Loucy (cell line): ENCODE measurements around the gene ANKRD16.

Experiments used
- EZH2phosphoT487 ChIP-seq: fragments of 200-600 bp; IDR thresholded peaks from 2 replicates; pipeline ENCODE4 v1.6.1; 2018; ENCODE audit warnings: antibody characterized with exemption, mild to moderate bottlenecking, moderate library complexity, borderline replicate concordance
- TF ChIP-seq, protein P1 (sequence below): fragments of 200-600 bp; sonication (generic); conservative IDR thresholded peaks from 2 replicates; pipeline ENCODE4 v1.5.1; 2014; ENCODE audit warnings: mild to moderate bottlenecking, antibody characterized with exemption, low read length

DNA sequence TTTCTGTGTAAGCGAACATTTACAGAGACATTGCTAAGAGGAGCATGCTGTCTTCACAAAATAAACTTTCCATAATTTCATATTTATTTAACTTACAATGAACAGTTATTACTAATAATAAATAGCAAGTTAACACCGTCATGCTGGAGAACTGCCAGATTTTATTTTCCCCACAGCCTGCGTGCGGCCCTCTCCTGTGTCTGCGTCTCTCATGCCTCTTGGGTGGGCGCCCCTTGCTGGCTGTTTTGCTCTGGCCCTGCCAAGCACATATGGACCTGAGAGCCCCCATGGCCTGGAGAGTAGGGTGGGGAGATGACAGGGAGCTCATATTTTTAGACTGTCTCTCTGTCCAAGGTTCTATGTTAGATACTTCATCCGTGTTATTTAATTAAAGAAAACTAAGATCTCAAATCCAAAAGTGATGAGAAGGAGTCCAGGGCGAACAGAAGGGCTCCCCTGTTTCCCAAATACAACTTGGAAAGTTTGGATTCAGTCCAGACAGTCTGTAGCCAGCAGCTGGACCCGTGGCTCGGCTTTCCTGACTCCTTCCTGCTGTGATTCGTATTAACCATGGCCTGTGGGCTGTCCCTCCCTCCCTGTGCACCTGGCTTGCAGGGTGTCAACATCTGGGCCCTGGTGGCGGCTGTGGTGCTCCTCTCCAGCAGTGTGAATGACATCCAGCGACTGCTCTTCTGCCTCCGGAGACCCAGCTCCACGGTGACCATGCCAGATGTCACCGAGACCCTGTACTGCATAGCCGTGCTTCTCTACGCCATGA is 20.8 kb upstream of the ANKRD16 start:
- TF ChIP-seq, protein P1, sequence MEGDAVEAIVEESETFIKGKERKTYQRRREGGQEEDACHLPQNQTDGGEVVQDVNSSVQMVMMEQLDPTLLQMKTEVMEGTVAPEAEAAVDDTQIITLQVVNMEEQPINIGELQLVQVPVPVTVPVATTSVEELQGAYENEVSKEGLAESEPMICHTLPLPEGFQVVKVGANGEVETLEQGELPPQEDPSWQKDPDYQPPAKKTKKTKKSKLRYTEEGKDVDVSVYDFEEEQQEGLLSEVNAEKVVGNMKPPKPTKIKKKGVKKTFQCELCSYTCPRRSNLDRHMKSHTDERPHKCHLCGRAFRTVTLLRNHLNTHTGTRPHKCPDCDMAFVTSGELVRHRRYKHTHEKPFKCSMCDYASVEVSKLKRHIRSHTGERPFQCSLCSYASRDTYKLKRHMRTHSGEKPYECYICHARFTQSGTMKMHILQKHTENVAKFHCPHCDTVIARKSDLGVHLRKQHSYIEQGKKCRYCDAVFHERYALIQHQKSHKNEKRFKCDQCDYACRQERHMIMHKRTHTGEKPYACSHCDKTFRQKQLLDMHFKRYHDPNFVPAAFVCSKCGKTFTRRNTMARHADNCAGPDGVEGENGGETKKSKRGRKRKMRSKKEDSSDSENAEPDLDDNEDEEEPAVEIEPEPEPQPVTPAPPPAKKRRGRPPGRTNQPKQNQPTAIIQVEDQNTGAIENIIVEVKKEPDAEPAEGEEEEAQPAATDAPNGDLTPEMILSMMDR: no peak
- TF ChIP-seq EZH2phosphoT487: no peak
